ENCODE results near the gene ABCC6.
"Not testable (repeated sequence)": the region's sequence is repeated elsewhere in the genome, so short reads cannot be mapped to it uniquely, and the experiment has no call there.

ABCC6 gene

GRCh38 chr16:16163109-16163508 is 60.2 kb downstream of the ABCC6 start:
- H3K27me3 ChIP-seq (replicated peaks in 2 of 5; ENCODE audit: control insufficient read depth in 4 of 5, insufficient read depth in 5 of 5, low read length in 4 of 5) = no peaks in the 10 kb centered on the region
- H3K4me3 ChIP-seq (ENCODE audit: control insufficient read depth in 1 of 7, extremely low read depth in 1 of 7, insufficient read depth in 4 of 7, low read depth in 2 of 7, low read length in 6 of 7) = no peak overlapping the region
- DNase-seq = no peak
- ChIA-PET POLR2A (no interaction called here), CTCF (interaction anchor here (1.5 kb wide), 1 partner anchor 24 kb away, joined by 5 read pairs; no protein-coding TSS in a partner anchor)
- H3K9me3 ChIP-seq (ENCODE audit: control extremely low read depth in 1 of 5, control insufficient read depth in 4 of 5, insufficient read depth in 2 of 5, low read depth in 1 of 5, low read length in 4 of 5) = peaks cover 1 to 36% (median 20%) of the 10 kb centered on the region in 5 experiments
- H3K27ac ChIP-seq (ENCODE audit: insufficient read depth in 1 of 2, low read depth in 1 of 2, low read length in 2 of 2, poor library complexity in 1 of 2, severe bottlenecking in 2 of 2) = no peak overlapping the region
- H3K4me1 ChIP-seq (ENCODE audit: control extremely low read depth in 1 of 4, control insufficient read depth in 4 of 4, insufficient read depth in 4 of 4, low read length in 3 of 4) = no peaks in the 10 kb centered on the region
- H3K36me3 ChIP-seq (ENCODE audit: control insufficient read depth in 4 of 4, insufficient read depth in 4 of 4, low read length in 3 of 4) = peaks cover 0 to 37% (median under 1%) of the 10 kb centered on the region in 4 experiments
- WGBS (ENCODE audit: insufficient coverage) = 100% methylated on average over 4 of the region's 4 CpGs

DNA sequence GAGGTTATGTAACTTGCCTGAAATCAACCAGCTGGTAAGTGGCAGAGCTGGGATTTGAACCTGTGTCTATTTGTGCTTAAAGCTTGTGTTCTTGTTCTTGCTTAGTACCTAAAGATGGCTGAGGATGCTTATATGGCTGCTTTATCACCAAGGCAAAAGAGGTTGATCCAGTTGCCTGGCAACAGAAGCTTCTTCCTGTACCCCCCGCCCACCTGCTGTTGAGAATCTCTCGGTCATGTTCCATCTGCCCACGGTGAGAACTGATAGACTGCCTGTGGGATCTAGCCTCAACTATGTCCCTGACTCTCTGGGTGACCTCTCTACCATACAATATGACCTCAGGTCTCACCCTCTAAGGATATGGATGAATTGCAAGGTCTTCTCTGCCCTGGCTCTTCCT is 60.7 kb downstream of the ABCC6 start:
- POLR2A ChIA-PET = no interaction called here
- Histone ChIP-seq H3K36me3 (ENCODE audit: control insufficient read depth in 4 of 4, insufficient read depth in 4 of 4, low read length in 3 of 4) (peaks cover 0 to 37% (median under 1%) of the 10 kb centered on the region in 4 experiments), H3K9me3 (ENCODE audit: control extremely low read depth in 1 of 5, control insufficient read depth in 4 of 5, insufficient read depth in 2 of 5, low read depth in 1 of 5, low read length in 4 of 5) (peaks cover 5 to 40% (median 22%) of the 10 kb centered on the region in 5 experiments), H3K4me3 (ENCODE audit: control insufficient read depth in 1 of 7, extremely low read depth in 1 of 7, insufficient read depth in 4 of 7, low read depth in 2 of 7, low read length in 6 of 7) (no peak overlapping the region), H3K27ac (ENCODE audit: insufficient read depth in 1 of 2, low read depth in 1 of 2, low read length in 2 of 2, poor library complexity in 1 of 2, severe bottlenecking in 2 of 2) (no peak overlapping the region), H3K27me3 (replicated peaks in 2 of 5; ENCODE audit: control insufficient read depth in 4 of 5, insufficient read depth in 5 of 5, low read length in 4 of 5) (no peaks in the 10 kb centered on the region), H3K4me1 (ENCODE audit: control extremely low read depth in 1 of 4, control insufficient read depth in 4 of 4, insufficient read depth in 4 of 4, low read length in 3 of 4) (no peaks in the 10 kb centered on the region)
- CTCF ChIA-PET = interaction anchor here (1.5 kb wide), 1 partner anchor 24 kb away, joined by 5 read pairs; no protein-coding TSS in a partner anchor
- no peak for DNase-seq
- WGBS (ENCODE audit: insufficient coverage) = 100% methylated on average over 2 of the region's 3 CpGs

DNA sequence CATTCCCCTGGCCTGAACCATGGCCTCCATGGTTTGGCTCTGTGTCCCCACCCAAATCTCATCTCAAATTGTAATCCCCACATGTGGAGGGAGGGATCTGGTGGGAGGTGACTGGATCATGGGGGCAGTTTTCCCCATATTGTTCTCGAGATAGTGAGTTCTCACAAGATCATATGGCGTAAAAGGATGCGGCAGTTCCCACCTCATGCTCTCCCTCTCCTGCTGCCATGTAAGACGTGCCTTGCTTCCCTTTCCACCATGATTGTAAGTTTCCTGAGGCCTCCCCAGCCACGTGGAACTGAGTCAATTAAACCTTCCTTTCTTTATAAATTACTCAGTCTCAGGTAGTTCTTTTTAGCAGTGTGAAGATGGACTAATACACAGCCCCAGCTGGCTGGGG is 61.5 kb downstream of the ABCC6 start:
- H3K27ac ChIP-seq (ENCODE audit: insufficient read depth in 1 of 2, low read depth in 1 of 2, low read length in 2 of 2, poor library complexity in 1 of 2, severe bottlenecking in 2 of 2); H3K4me3 ChIP-seq (ENCODE audit: control insufficient read depth in 1 of 7, extremely low read depth in 1 of 7, insufficient read depth in 4 of 7, low read depth in 2 of 7, low read length in 6 of 7); DNase-seq; H3K4me1 ChIP-seq (ENCODE audit: control extremely low read depth in 1 of 4, control insufficient read depth in 4 of 4, insufficient read depth in 4 of 4, low read length in 3 of 4); POLR2A ChIA-PET; H3K27me3 ChIP-seq (replicated peaks in 2 of 5; ENCODE audit: control insufficient read depth in 4 of 5, insufficient read depth in 5 of 5, low read length in 4 of 5): not testable (repeated sequence)
- Histone ChIP-seq H3K36me3 (ENCODE audit: control insufficient read depth in 4 of 4, insufficient read depth in 4 of 4, low read length in 3 of 4) (peaks cover 0 to 37% (median under 1%) of the 10 kb centered on the region in 4 experiments), H3K9me3 (ENCODE audit: control extremely low read depth in 1 of 5, control insufficient read depth in 4 of 5, insufficient read depth in 2 of 5, low read depth in 1 of 5, low read length in 4 of 5) (peaks cover 5 to 45% (median 22%) of the 10 kb centered on the region in 5 experiments)
- CTCF ChIA-PET = interaction anchor here (1.5 kb wide), 1 partner anchor 25 kb away, joined by 5 read pairs; no protein-coding TSS in a partner anchor
- WGBS (ENCODE audit: insufficient coverage) = 100% methylated on average over 3 of the region's 5 CpGs

- Histone ChIP-seq H3K27ac (ENCODE audit: insufficient read depth in 1 of 2, low read depth in 1 of 2, low read length in 2 of 2, poor library complexity in 1 of 2, severe bottlenecking in 2 of 2) (no peak overlapping the region), H3K36me3 (ENCODE audit: control insufficient read depth in 4 of 4, insufficient read depth in 4 of 4, low read length in 3 of 4) (peaks cover 0 to 37% (median under 1%) of the 10 kb centered on the region in 4 experiments), H3K27me3 (replicated peaks in 2 of 5; ENCODE audit: control insufficient read depth in 4 of 5, insufficient read depth in 5 of 5, low read length in 4 of 5) (no peaks in the 10 kb centered on the region), H3K4me1 (ENCODE audit: control extremely low read depth in 1 of 4, control insufficient read depth in 4 of 4, insufficient read depth in 4 of 4, low read length in 3 of 4) (no peaks in the 10 kb centered on the region), H3K9me3 (ENCODE audit: control extremely low read depth in 1 of 5, control insufficient read depth in 4 of 5, insufficient read depth in 2 of 5, low read depth in 1 of 5, low read length in 4 of 5) (peaks cover 5 to 45% (median 22%) of the 10 kb centered on the region in 5 experiments), H3K4me3 (ENCODE audit: control insufficient read depth in 1 of 7, extremely low read depth in 1 of 7, insufficient read depth in 4 of 7, low read depth in 2 of 7, low read length in 6 of 7) (no peak overlapping the region)
- ChIA-PET POLR2A (no interaction called here), CTCF (interaction anchor here (0.9 kb wide), 1 partner anchor 29 kb away, joined by 3 read pairs; no protein-coding TSS in a partner anchor)
- WGBS (ENCODE audit: insufficient coverage) = 100% methylated on average over 5 of the region's 5 CpGs
- DNase-seq = no peak
Measured at GRCh38 chr16:16161319-16161718, 62.0 kb downstream of the ABCC6 start.

GRCh38 chr16:16159662-16160061 is 63.6 kb downstream of the ABCC6 start:
- ChIA-PET CTCF (interaction anchor here (1.4 kb wide), 1 partner anchor 27 kb away, joined by 3 read pairs; no protein-coding TSS in a partner anchor), POLR2A (no interaction called here)
- Histone ChIP-seq H3K27ac (ENCODE audit: insufficient read depth in 1 of 2, low read depth in 1 of 2, low read length in 2 of 2, poor library complexity in 1 of 2, severe bottlenecking in 2 of 2) (no peak overlapping the region), H3K4me3 (ENCODE audit: control insufficient read depth in 1 of 7, extremely low read depth in 1 of 7, insufficient read depth in 4 of 7, low read depth in 2 of 7, low read length in 6 of 7) (no peak overlapping the region), H3K27me3 (replicated peaks in 2 of 5; ENCODE audit: control insufficient read depth in 4 of 5, insufficient read depth in 5 of 5, low read length in 4 of 5) (no peaks in the 10 kb centered on the region), H3K4me1 (ENCODE audit: control extremely low read depth in 1 of 4, control insufficient read depth in 4 of 4, insufficient read depth in 4 of 4, low read length in 3 of 4) (no peaks in the 10 kb centered on the region), H3K36me3 (ENCODE audit: control insufficient read depth in 4 of 4, insufficient read depth in 4 of 4, low read length in 3 of 4) (peaks cover 0 to 37% (median under 1%) of the 10 kb centered on the region in 4 experiments), H3K9me3 (ENCODE audit: control extremely low read depth in 1 of 5, control insufficient read depth in 4 of 5, insufficient read depth in 2 of 5, low read depth in 1 of 5, low read length in 4 of 5) (peaks cover 5 to 45% (median 22%) of the 10 kb centered on the region in 5 experiments)
- DNase-seq = no peak
- WGBS (ENCODE audit: insufficient coverage) = 100% methylated on average over 3 of the region's 3 CpGs

GRCh38 chr16:16158741-16159374 is 64.4 kb downstream of the ABCC6 start:
- peaks cover 5 to 42% (median 22%) of the 10 kb centered on the region in 5 experiments for H3K9me3 ChIP-seq (ENCODE audit: control extremely low read depth in 1 of 5, control insufficient read depth in 4 of 5, insufficient read depth in 2 of 5, low read depth in 1 of 5, low read length in 4 of 5)
- ChIA-PET POLR2A (no interaction called here), CTCF (no interaction called here)

GRCh38 chr16:16158082-16158658 is 65.1 kb downstream of the ABCC6 start:
- H3K36me3 ChIP-seq (ENCODE audit: control insufficient read depth in 4 of 4, insufficient read depth in 4 of 4, low read length in 3 of 4) = peaks cover 0 to 29% (median under 1%) of the 10 kb centered on the region in 4 experiments
- WGBS (ENCODE audit: insufficient coverage) = 92% methylated on average over 1 of the region's 4 CpGs
- no peak for DNase-seq
- peaks cover 5 to 40% (median 22%) of the 10 kb centered on the region in 5 experiments for H3K9me3 ChIP-seq (ENCODE audit: control extremely low read depth in 1 of 5, control insufficient read depth in 4 of 5, insufficient read depth in 2 of 5, low read depth in 1 of 5, low read length in 4 of 5)
- POLR2A ChIA-PET = no interaction called here
- H3K4me3 ChIP-seq (ENCODE audit: control insufficient read depth in 1 of 7, extremely low read depth in 1 of 7, insufficient read depth in 4 of 7, low read depth in 2 of 7, low read length in 6 of 7) = no peak overlapping the region
- no peak overlapping the region for H3K27ac ChIP-seq (ENCODE audit: insufficient read depth in 1 of 2, low read depth in 1 of 2, low read length in 2 of 2, poor library complexity in 1 of 2, severe bottlenecking in 2 of 2)
- peaks cover 0 to 8% (median 0%) of the 10 kb centered on the region in 4 experiments for H3K4me1 ChIP-seq (ENCODE audit: control extremely low read depth in 1 of 4, control insufficient read depth in 4 of 4, insufficient read depth in 4 of 4, low read length in 3 of 4)
- CTCF ChIA-PET = no interaction called here
- no peaks in the 10 kb centered on the region for H3K27me3 ChIP-seq (replicated peaks in 2 of 5; ENCODE audit: control insufficient read depth in 4 of 5, insufficient read depth in 5 of 5, low read length in 4 of 5)

More at GRCh38 chr16:16158741-16159374, 64.4 kb downstream of the ABCC6 start:
- H3K27me3 ChIP-seq (replicated peaks in 2 of 5; ENCODE audit: control insufficient read depth in 4 of 5, insufficient read depth in 5 of 5, low read length in 4 of 5) = no peaks in the 10 kb centered on the region
- H3K36me3 ChIP-seq (ENCODE audit: control insufficient read depth in 4 of 4, insufficient read depth in 4 of 4, low read length in 3 of 4) = peaks cover 0 to 34% (median under 1%) of the 10 kb centered on the region in 4 experiments
- WGBS (ENCODE audit: insufficient coverage) = 100% methylated on average over 1 of the region's 3 CpGs
- H3K27ac ChIP-seq (ENCODE audit: insufficient read depth in 1 of 2, low read depth in 1 of 2, low read length in 2 of 2, poor library complexity in 1 of 2, severe bottlenecking in 2 of 2) = no peak overlapping the region
- H3K4me3 ChIP-seq (ENCODE audit: control insufficient read depth in 1 of 7, extremely low read depth in 1 of 7, insufficient read depth in 4 of 7, low read depth in 2 of 7, low read length in 6 of 7) = no peak overlapping the region
- DNase-seq = peak in 2 of 3 donors; percentile 28 to 55
- H3K4me1 ChIP-seq (ENCODE audit: control extremely low read depth in 1 of 4, control insufficient read depth in 4 of 4, insufficient read depth in 4 of 4, low read length in 3 of 4) = peaks cover 0 to 7% (median 0%) of the 10 kb centered on the region in 4 experiments

All from common myeloid progenitor, CD34-positive (primary cell).